ENCODE data around the gene RSBN1L.

RSBN1L gene

DNA sequence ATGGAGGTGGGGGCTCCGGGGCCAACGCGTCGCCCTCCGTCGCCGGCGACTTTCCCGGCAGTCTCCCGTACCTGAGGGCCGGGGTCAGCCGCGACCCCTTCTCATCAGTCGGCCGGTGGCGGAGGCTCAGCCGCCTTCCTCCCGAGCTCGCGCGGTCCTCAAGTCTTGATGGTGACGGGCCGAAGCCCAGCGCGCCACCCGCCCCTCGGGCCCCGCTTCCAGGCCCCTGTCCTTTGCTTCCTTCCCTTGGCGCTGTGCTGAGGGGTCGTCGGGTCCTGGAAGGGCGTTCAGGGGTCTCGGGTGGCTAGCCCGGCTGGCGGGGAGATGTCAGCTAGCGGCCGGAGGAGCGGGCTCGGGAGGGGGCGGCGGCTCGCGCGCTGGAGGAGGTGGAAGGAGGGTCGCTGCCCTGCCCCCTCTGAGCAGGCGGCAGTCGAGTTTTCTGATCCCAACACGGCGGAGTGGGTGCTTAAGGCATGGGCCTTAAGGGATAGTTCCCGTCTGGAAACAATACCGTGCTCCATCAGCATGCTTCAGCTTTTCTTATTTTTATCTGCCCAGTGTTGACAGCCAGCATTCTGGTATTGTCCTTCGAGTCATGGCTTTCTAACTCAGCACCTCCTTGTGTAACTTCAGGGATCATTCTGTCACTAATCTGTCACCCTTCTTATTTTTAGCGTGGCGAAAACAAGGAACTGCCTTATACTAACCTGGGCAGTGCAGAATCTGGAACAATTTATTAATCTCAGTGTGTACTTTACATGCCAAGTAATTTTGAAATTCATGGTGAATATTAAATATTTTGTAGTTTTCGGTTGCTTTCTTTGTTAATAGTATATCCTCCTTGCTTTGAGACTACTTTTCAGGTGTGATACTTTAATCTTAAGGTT lies 103.1 kb downstream of the RSBN1L start:
- in situ Hi-C loops (cut with HindIII; ENCODE audit: low sequenced_read_pairs): no loop called here

GRCh38 chr7:77800158-77800557 lies 103.9 kb downstream of the RSBN1L start:
- in situ Hi-C loops (cut with HindIII; ENCODE audit: low sequenced_read_pairs): no loop called here

DNA sequence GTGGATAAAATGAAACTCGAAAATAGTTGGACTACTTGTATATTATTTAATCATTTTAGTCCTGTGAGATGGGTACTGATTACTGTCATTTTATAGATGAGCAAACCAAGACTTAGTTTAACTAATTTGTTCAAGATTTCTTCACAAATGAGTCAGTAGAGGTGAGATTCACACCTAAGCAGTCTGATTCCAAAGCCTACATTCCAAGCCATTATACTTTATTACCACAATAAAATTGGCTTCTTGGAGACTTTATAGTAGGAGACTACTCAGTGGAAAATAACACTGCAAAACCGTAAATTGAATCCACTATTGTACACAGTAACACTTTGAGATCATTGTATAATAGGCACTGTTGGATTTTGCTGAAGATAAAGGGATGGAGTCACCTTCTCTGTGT lies 104.5 kb downstream of the RSBN1L start:
- in situ Hi-C loops (cut with HindIII; ENCODE audit: low sequenced_read_pairs): no loop called here

DNA sequence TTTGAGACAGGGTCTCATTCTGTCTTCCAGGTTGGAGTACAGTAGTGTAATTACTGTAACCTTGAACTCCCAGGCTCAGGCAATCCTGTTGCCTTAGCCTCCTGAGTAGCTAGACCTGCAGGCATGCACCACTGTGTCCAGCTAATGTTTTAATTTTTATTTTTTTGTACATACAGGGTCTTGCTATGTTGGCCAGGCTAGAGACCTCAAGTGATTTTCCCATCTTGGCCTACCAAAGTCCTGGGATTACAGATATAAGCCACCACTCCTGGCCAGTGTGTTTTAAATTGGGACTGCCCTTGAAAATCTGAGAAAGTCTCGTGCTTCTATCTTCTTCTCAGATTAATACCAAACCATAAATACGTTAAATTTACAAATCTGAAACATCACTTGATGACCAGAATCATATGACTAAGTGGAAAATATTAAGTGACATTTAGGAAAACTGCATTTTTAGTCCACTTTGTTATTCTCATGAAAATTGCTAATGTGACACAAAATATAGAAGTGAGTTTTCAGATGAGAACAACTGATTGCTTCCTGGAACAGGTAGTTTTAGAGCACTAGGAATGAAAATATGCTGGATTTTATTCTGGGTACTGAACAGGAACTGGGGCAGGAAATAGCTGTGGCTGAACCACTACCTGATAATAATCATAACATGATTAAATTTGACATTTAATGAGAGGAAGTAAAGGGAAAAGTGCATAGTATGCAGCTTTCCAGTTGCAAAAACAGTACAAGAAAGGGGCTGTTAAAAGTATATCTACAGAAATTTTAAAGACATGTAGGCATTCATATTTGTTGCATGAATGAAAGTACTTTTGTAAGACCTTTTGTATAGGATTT lies 106.5 kb downstream of the RSBN1L start:
- in situ Hi-C loops (cut with HindIII; ENCODE audit: low sequenced_read_pairs): no loop called here

GRCh38 chr7:77806425-77806824 lies 110.2 kb downstream of the RSBN1L start:
- in situ Hi-C loops (cut with HindIII; ENCODE audit: low sequenced_read_pairs): no loop called here

- in situ Hi-C loops (cut with HindIII; ENCODE audit: low sequenced_read_pairs): no loop called here
Observed at GRCh38 chr7:77808517-77808916, 112.3 kb downstream of the RSBN1L start.

GRCh38 chr7:77811516-77812289 lies 115.4 kb downstream of the RSBN1L start:
- in situ Hi-C loops (cut with HindIII; ENCODE audit: low sequenced_read_pairs): no loop called here

DNA sequence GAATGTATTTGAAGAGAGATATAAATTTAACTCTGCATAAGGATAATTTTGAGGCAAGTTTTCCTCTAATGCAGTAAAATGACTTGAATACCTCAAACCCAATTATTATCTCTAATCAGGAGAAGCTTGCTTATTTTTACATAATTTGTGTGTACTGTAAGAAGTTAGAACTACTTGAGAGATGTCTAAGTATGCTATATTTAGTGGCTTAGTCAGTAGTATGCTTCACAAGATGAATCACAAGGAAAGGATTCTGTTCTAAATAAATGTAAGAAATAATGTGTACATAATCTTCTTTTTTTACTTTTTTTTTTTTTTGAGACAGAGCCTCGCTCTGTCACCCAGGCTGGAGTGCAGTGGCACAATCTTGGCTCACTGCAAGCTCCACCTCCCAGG lies 116.0 kb downstream of the RSBN1L start:
- in situ Hi-C loops (cut with HindIII; ENCODE audit: low sequenced_read_pairs): no loop called here

GRCh38 chr7:77813180-77813579 lies 116.9 kb downstream of the RSBN1L start:
- in situ Hi-C loops (cut with HindIII; ENCODE audit: low sequenced_read_pairs): no loop called here

- in situ Hi-C loops (cut with HindIII; ENCODE audit: low sequenced_read_pairs): no loop called here
Observed at GRCh38 chr7:77819021-77819420, 122.8 kb downstream of the RSBN1L start.

GRCh38 chr7:77820967-77821366 lies 124.7 kb downstream of the RSBN1L start:
- in situ Hi-C loops (cut with HindIII; ENCODE audit: low sequenced_read_pairs): no loop called here

GRCh38 chr7:77822269-77822668 lies 126.0 kb downstream of the RSBN1L start:
- in situ Hi-C loops (cut with HindIII; ENCODE audit: low sequenced_read_pairs): no loop called here

DNA sequence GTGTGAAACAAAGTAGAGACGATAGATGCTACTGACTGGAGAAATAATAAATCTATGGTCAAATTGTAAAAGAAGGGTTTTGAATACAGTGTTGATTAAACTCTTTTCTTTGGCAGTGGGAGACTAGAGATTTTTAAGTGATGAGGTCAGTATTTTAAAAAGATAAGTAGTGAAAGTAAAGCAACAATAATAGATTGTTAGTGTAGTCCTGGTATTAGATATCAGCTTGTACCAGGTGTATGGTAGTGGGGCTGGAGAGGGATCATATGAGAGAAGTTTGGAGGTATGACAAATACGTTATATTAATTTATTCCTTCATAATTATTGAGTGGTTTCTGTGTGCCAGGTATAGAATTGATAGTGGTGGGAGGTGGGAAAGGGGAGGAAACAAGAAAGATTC lies 127.5 kb downstream of the RSBN1L start:
- in situ Hi-C loops (cut with HindIII; ENCODE audit: low sequenced_read_pairs): no loop called here

DNA sequence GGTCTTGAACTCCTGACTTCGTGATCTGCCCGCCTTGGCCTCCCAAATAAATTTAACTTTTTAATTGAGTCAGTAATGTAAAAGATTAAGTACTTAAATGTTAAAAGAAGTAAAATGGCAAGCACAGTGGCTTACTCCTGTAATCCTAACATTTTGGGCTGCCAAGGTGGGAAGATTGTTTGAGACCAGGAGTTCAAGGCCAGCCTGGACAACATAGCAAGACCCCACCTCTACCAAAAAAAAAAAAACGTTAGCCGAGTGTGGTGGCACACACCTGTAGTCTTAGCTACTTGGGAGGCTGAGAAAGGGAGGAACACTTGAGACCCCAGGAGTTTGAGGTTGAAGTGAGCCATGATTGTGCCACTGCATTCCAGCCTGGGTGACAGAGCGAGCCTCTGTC lies 128.4 kb downstream of the RSBN1L start:
- in situ Hi-C loops (cut with HindIII; ENCODE audit: low sequenced_read_pairs): no loop called here

GRCh38 chr7:77825131-77825530 lies 128.9 kb downstream of the RSBN1L start:
- in situ Hi-C loops (cut with HindIII; ENCODE audit: low sequenced_read_pairs): no loop called here

DNA sequence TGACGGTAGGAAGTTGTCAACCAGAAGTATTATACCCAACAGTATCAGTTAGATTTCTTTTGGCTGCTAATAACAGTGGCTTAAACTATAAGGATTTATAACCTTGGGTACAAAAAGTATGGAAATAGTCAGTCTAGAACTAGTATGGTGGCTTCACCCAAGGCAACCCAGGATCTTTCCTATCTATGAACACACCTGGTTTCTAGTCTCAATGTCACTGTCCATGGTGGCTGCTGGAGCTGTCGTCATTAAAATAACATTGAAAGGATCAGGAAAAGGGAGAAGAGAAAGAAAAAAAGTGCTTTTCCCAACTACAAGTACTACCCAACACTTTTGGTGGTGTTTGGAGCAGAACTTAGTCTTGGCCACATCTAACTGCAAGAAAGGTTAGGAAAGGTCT lies 130.0 kb downstream of the RSBN1L start:
- in situ Hi-C loops (cut with HindIII; ENCODE audit: low sequenced_read_pairs): no loop called here

DNA sequence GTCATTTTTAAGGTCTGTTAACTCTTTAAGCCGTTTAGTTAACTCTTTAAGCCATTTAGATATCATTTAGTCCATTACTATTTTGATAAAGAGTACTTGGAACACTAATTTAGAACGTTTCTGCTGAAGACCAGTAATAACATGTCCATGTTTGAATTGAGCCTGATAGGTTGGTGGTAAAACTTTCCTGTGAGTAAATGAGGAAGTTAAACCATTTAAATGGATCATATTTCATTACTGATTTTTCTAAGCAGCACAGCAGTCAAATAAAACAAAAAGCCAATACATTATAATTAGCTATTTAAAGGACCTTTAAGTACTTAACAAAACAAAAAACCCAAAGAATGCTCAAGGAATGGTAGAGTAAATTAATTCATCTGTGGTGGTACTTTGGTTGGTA lies 131.7 kb downstream of the RSBN1L start:
- in situ Hi-C loops (cut with HindIII; ENCODE audit: low sequenced_read_pairs): no loop called here

DNA sequence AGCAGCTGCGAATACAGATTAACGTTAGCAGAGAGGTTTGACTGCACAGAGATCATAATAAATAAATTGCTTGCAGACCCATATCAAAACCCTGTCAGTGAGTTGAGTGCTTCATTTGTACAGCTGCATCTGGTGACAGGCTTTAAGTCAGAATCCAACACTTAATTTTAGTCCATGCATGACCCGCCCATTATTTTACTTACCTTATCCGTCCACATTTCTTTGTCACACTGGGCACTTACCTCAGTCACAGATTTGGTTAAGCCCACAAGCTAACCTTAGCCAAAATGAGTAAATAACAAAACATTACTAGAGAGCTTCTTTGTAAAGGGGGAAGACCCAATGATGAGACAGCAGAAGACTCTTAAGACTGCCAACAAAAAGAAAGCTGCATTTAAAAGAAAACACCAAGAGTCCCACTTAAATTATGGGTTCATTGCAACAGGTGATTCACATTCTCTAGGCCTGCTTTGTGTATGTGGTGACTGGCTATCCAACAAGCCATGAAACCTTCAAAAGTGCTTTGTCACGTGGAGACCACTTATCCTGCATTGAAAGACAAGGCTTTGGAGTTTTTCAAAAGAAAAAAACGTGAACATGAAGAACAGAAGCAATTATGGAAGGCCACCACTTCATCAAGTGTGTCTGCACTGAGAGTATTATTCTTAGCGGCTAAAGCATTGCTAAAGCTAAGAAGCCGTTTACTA lies 134.5 kb downstream of the RSBN1L start:
- in situ Hi-C loops (cut with HindIII; ENCODE audit: low sequenced_read_pairs): no loop called here

GRCh38 chr7:77831481-77831880 lies 135.2 kb downstream of the RSBN1L start:
- in situ Hi-C loops (cut with HindIII; ENCODE audit: low sequenced_read_pairs): no loop called here

DNA sequence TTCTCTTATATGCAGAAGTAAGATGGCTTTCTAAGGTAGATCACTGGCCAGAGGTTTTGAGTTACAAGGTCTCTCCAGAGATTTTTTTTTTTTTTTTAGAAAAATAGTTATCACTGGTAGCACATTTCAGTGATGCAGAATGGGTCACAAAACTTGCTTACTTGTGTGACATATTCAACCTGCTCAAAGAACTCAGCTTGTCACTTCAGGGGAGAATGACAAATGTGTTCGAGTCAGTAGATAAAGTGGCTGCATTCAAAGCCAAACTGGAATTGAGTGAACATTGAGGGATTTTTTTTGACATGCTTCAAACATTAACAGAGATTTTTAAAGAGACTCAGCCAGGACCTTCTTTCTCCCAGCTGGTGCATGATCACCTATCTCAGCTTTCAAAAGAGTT lies 135.7 kb downstream of the RSBN1L start:
- in situ Hi-C loops (cut with HindIII; ENCODE audit: low sequenced_read_pairs): no loop called here
